ENCODE results near the gene KICS2. TPM values are rescaled to one million over a fixed set of nuclear protein-coding genes. Genes with fewer than 3 reads are reported as not detected.

The KICS2 gene
- total and polyA plus RNA-seq, 2 of the 13 experiments (the other 11 are each of a cell fraction or from before 2014, with no cell fraction given): 3.5 to 6.6 TPM

DNA sequence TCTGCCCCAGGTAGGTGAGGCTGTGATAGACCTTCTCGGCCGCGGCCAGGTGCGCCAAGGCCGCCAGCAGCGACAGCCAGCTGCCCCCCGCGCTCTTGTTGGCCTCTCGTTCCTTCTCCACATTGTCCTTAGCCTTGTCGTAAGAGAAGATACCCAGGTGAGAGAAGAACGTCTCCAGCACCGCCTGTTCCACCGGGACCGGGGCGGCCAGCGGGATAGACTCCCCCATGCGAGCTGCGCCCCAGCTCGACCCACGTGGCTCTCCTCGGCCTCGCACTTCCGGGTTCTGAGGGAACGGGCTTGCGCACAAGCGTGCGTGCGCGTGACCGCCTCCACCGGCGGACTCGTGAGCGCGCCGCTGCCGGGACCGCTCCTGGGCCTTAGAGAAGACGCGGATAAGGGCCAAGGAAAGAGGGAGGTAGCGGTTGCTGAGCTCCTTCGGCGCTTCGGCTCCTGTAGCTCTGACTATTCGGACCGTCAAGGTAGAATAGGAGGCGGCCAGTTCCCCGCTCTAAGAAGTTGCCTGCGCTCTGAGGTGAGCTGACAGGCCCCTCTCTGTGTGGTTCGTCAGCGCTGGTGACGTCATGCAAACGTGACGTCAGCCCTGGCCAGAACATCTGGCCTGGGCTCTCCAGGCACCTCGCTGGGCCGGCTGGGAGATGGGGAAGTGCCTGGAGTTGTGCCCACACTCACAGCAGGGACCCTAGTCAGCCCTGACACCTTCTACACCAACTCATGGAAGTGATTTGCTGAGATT lies at the start of gene KICS2 (continued):
- TF ChIP-seq, protein P1, sequence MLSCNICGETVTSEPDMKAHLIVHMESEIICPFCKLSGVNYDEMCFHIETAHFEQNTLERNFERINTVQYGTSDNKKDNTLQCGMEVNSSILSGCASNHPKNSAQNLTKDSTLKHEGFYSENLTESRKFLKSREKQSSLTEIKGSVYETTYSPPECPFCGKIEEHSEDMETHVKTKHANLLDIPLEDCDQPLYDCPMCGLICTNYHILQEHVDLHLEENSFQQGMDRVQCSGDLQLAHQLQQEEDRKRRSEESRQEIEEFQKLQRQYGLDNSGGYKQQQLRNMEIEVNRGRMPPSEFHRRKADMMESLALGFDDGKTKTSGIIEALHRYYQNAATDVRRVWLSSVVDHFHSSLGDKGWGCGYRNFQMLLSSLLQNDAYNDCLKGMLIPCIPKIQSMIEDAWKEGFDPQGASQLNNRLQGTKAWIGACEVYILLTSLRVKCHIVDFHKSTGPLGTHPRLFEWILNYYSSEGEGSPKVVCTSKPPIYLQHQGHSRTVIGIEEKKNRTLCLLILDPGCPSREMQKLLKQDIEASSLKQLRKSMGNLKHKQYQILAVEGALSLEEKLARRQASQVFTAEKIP (CRISPR knock-in tag; IDR thresholded peaks at IDR 0.05; ENCODE audit: borderline replicate concordance): no peak
- TF ChIP-seq, protein P2, sequence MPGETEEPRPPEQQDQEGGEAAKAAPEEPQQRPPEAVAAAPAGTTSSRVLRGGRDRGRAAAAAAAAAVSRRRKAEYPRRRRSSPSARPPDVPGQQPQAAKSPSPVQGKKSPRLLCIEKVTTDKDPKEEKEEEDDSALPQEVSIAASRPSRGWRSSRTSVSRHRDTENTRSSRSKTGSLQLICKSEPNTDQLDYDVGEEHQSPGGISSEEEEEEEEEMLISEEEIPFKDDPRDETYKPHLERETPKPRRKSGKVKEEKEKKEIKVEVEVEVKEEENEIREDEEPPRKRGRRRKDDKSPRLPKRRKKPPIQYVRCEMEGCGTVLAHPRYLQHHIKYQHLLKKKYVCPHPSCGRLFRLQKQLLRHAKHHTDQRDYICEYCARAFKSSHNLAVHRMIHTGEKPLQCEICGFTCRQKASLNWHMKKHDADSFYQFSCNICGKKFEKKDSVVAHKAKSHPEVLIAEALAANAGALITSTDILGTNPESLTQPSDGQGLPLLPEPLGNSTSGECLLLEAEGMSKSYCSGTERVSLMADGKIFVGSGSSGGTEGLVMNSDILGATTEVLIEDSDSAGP (CRISPR knock-in tag; IDR thresholded peaks at IDR 0.05; ENCODE audit: borderline replicate concordance): peak; percentile 88
- TF ChIP-seq, protein P3, sequence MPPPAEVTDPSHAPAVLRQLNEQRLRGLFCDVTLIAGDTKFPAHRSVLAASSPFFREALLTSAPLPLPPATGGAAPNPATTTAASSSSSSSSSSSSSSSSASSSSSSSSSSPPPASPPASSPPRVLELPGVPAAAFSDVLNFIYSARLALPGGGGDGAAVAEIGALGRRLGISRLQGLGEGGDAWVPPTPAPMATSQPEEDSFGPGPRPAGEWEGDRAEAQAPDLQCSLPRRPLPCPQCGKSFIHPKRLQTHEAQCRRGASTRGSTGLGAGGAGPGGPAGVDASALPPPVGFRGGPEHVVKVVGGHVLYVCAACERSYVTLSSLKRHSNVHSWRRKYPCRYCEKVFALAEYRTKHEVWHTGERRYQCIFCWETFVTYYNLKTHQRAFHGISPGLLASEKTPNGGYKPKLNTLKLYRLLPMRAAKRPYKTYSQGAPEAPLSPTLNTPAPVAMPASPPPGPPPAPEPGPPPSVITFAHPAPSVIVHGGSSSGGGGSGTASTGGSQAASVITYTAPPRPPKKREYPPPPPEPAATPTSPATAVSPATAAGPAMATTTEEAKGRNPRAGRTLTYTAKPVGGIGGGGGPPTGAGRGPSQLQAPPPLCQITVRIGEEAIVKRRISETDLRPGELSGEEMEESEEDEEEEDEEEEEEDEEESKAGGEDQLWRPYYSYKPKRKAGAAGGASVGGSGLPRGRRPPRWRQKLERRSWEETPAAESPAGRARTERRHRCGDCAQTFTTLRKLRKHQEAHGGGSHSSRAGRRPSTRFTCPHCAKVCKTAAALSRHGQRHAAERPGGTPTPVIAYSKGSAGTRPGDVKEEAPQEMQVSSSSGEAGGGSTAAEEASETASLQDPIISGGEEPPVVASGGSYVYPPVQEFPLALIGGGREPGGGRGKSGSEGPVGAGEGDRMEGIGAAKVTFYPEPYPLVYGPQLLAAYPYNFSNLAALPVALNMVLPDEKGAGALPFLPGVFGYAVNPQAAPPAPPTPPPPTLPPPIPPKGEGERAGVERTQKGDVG (CRISPR knock-in tag; IDR thresholded peaks at IDR 0.05; ENCODE audit: borderline replicate concordance): no peak; the same call in 1 of the 2 replicates
- TF ChIP-seq RFX3 (CRISPR knock-in tag; IDR thresholded peaks at IDR 0.05) (no peak), ZNF552 (CRISPR knock-in tag; IDR thresholded peaks at IDR 0.05; ENCODE audit: borderline replicate concordance) (no peak; the same call in 1 of the 2 replicates), NFIC (IDR thresholded peaks at IDR 0.05; ENCODE audit: low read length) (no peak), STAT5B (CRISPR knock-in tag; IDR thresholded peaks at IDR 0.05) (no peak), ZNF282 (IDR thresholded peaks at IDR 0.05; ENCODE audit: partially characterized antibody) (no peak), RELA (CRISPR knock-in tag; IDR thresholded peaks at IDR 0.05) (no peak), ZNF160 (CRISPR knock-in tag; IDR thresholded peaks at IDR 0.05) (0 out of 2 replicates have a peak, but pooled peaks have one; percentile 32), ZNF441 (CRISPR knock-in tag; IDR thresholded peaks at IDR 0.05; ENCODE audit: borderline replicate concordance) (peak; percentile 72), NFIB (CRISPR knock-in tag; IDR thresholded peaks at IDR 0.05; ENCODE audit: borderline replicate concordance) (no peak), SALL1 (CRISPR knock-in tag; IDR thresholded peaks at IDR 0.05) (peak; percentile 87)
- TF ChIP-seq, protein P4, sequence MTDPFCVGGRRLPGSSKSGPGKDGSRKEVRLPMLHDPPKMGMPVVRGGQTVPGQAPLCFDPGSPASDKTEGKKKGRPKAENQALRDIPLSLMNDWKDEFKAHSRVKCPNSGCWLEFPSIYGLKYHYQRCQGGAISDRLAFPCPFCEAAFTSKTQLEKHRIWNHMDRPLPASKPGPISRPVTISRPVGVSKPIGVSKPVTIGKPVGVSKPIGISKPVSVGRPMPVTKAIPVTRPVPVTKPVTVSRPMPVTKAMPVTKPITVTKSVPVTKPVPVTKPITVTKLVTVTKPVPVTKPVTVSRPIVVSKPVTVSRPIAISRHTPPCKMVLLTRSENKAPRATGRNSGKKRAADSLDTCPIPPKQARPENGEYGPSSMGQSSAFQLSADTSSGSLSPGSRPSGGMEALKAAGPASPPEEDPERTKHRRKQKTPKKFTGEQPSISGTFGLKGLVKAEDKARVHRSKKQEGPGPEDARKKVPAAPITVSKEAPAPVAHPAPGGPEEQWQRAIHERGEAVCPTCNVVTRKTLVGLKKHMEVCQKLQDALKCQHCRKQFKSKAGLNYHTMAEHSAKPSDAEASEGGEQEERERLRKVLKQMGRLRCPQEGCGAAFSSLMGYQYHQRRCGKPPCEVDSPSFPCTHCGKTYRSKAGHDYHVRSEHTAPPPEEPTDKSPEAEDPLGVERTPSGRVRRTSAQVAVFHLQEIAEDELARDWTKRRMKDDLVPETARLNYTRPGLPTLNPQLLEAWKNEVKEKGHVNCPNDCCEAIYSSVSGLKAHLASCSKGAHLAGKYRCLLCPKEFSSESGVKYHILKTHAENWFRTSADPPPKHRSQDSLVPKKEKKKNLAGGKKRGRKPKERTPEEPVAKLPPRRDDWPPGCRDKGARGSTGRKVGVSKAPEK (CRISPR knock-in tag; IDR thresholded peaks at IDR 0.05; ENCODE audit: borderline replicate concordance): peak; percentile 30; the same call in 1 of the 2 replicates
- TF ChIP-seq, protein P5, sequence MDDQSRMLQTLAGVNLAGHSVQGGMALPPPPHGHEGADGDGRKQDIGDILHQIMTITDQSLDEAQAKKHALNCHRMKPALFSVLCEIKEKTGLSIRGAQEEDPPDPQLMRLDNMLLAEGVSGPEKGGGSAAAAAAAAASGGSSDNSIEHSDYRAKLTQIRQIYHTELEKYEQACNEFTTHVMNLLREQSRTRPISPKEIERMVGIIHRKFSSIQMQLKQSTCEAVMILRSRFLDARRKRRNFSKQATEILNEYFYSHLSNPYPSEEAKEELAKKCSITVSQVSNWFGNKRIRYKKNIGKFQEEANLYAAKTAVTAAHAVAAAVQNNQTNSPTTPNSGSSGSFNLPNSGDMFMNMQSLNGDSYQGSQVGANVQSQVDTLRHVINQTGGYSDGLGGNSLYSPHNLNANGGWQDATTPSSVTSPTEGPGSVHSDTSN (CRISPR knock-in tag; IDR thresholded peaks at IDR 0.05; ENCODE audit: borderline replicate concordance): no peak
- TF ChIP-seq, protein P6, sequence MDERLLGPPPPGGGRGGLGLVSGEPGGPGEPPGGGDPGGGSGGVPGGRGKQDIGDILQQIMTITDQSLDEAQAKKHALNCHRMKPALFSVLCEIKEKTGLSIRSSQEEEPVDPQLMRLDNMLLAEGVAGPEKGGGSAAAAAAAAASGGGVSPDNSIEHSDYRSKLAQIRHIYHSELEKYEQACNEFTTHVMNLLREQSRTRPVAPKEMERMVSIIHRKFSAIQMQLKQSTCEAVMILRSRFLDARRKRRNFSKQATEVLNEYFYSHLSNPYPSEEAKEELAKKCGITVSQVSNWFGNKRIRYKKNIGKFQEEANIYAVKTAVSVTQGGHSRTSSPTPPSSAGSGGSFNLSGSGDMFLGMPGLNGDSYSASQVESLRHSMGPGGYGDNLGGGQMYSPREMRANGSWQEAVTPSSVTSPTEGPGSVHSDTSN (CRISPR knock-in tag; IDR thresholded peaks at IDR 0.05): no peak
